Cardiac muscle cell (in vitro differentiated cells and primary cell): ENCODE data around the gene ITIH4. TPM values are rescaled to one million over a fixed set of nuclear protein-coding genes. Genes with fewer than 3 reads are reported as not detected.

Experiments used
- DNase-seq, 2 donors: peaks; one replicate each; pipeline versions ENCODE4 v3.0.0 to v3.0.0-alpha.2; 2010 to 2017; ENCODE audit warnings: low read depth in 1 of 2, low spot score in 1 of 2
- H3K27ac ChIP-seq: fragments of 200-600 bp; sonication (generic); 2 replicates; pipeline ENCODE4 v1.5.1; 2016
- H3K27me3 ChIP-seq: fragments of 200-600 bp; sonication (generic); 2 replicates; pipeline ENCODE4 v1.6.0; 2016; ENCODE audit warnings: control low read depth
- H3K36me3 ChIP-seq: fragments of 200-600 bp; sonication (generic); 2 replicates; pipeline ENCODE4 v1.5.1; 2016; ENCODE audit warnings: control low read depth
- H3K4me1 ChIP-seq: fragments of 200-600 bp; sonication (generic); 2 replicates; pipeline ENCODE4 v1.8.1; 2017; ENCODE audit warnings: low read depth, mild to moderate bottlenecking, mixed run types
- H3K4me3 ChIP-seq: fragments of 200-600 bp; sonication (generic); 2 replicates; pipeline ENCODE4 v1.5.1; 2016; ENCODE audit warnings: mild to moderate bottlenecking
- H3K9me3 ChIP-seq: fragments of 200-600 bp; sonication (generic); 2 replicates; pipeline ENCODE4 v1.5.1; 2017; ENCODE audit warnings: low read depth, mild to moderate bottlenecking, control low read depth
- CTCF ChIP-seq: IDR thresholded peaks from 2 replicates; pipeline ENCODE4 v1.5.1; 2012; ENCODE audit warnings: low read depth, mild to moderate bottlenecking, low read length
- polyA plus RNA-seq: library from polyadenylated mRNA; unstranded; fragments of >200 nt; fragmentation: Nextera tagmentation; extraction: Ambion mirVana; gene quantifications from 2 replicates; pipeline ENCODE4 v1.2.1, GENCODE V29; 2016
- total RNA-seq: library from RNA; depleted of rRNA; stranded (reverse); fragments of >200 nt; gene quantifications from 2 replicates; pipeline ENCODE4 v1.2.3, GENCODE V29; 2016

ITIH4 gene
- total and polyA plus RNA-seq, 2 experiments from 2014 or later = 2.0 to 2.9 TPM

- TF ChIP-seq CTCF = no peak
- Histone ChIP-seq H3K36me3 (no peaks in the 10 kb centered on the region), H3K27ac (no peak overlapping the region), H3K4me3 (no peak overlapping the region), H3K9me3 (no peaks in the 10 kb centered on the region), H3K27me3 (peaks cover 8% of the 10 kb centered on the region), H3K4me1 (no peaks in the 10 kb centered on the region)
- no peak for DNase-seq
Observed at GRCh38 chr3:52782412-52783210, 47.9 kb downstream of the ITIH4 start.

- no peak overlapping the region for H3K4me3 ChIP-seq
- no peaks in the 10 kb centered on the region for H3K4me1 ChIP-seq
- no peak for TF ChIP-seq CTCF
- H3K36me3 ChIP-seq = no peaks in the 10 kb centered on the region
- H3K27me3 ChIP-seq = peaks cover 8% of the 10 kb centered on the region
- no peak overlapping the region for H3K27ac ChIP-seq
- no peaks in the 10 kb centered on the region for H3K9me3 ChIP-seq
- DNase-seq = no peak
Observed at GRCh38 chr3:52781741-52782140, 48.7 kb downstream of the ITIH4 start.

- H3K27me3 ChIP-seq = peaks cover 8% of the 10 kb centered on the region
- H3K4me1 ChIP-seq = no peaks in the 10 kb centered on the region
- no peaks in the 10 kb centered on the region for H3K36me3 ChIP-seq
- no peak overlapping the region for H3K27ac ChIP-seq
- H3K4me3 ChIP-seq = no peak overlapping the region
- no peak for DNase-seq
- TF ChIP-seq CTCF = no peak
- H3K9me3 ChIP-seq = no peaks in the 10 kb centered on the region
Observed at GRCh38 chr3:52779837-52780585, 50.5 kb downstream of the ITIH4 start.

- H3K4me1 ChIP-seq = no peaks in the 10 kb centered on the region
- H3K4me3 ChIP-seq = no peak overlapping the region
- no peak for TF ChIP-seq CTCF
Observed at GRCh38 chr3:52779011-52779836, 51.2 kb downstream of the ITIH4 start.

More at GRCh38 chr3:52779011-52779836, 51.2 kb downstream of the ITIH4 start:
- H3K9me3 ChIP-seq = no peaks in the 10 kb centered on the region
- H3K27ac ChIP-seq = no peak overlapping the region
- no peaks in the 10 kb centered on the region for H3K36me3 ChIP-seq
- peaks cover 8% of the 10 kb centered on the region for H3K27me3 ChIP-seq
- DNase-seq = no peak
